G401.6 (cell line): ENCODE measurements around the gene GGT5.
"Not testable (repeated sequence)": the region's sequence is repeated elsewhere in the genome, so short reads cannot be mapped to it uniquely, and the experiment has no call there.

ENCODE experiments used
- FAIRE-seq: peaks from 2 replicates; lab custom pipeline; 2012; peaks lifted over from hg19 to GRCh38; lab: Jason Lieb, UNC

GGT5 gene, protein sequence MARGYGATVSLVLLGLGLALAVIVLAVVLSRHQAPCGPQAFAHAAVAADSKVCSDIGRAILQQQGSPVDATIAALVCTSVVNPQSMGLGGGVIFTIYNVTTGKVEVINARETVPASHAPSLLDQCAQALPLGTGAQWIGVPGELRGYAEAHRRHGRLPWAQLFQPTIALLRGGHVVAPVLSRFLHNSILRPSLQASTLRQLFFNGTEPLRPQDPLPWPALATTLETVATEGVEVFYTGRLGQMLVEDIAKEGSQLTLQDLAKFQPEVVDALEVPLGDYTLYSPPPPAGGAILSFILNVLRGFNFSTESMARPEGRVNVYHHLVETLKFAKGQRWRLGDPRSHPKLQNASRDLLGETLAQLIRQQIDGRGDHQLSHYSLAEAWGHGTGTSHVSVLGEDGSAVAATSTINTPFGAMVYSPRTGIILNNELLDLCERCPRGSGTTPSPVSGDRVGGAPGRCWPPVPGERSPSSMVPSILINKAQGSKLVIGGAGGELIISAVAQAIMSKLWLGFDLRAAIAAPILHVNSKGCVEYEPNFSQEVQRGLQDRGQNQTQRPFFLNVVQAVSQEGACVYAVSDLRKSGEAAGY

GRCh38 chr22:24245030-24245431 lies at the start of gene GGT5:
Gene GGT5, minus strand, starts transcription at chr22:24245082. Its CDS starts 357 bp downstream, at chr22:24244725.
- not testable (repeated sequence) for FAIRE-seq

GRCh38 chr22:24292202-24292830 lies 47.4 kb upstream of the GGT5 start:
- FAIRE-seq = not testable (repeated sequence)

- no peak for FAIRE-seq
These were observed 46.8 kb upstream of the GGT5 start for GRCh38 chr22:24291515-24292201.

DNA sequence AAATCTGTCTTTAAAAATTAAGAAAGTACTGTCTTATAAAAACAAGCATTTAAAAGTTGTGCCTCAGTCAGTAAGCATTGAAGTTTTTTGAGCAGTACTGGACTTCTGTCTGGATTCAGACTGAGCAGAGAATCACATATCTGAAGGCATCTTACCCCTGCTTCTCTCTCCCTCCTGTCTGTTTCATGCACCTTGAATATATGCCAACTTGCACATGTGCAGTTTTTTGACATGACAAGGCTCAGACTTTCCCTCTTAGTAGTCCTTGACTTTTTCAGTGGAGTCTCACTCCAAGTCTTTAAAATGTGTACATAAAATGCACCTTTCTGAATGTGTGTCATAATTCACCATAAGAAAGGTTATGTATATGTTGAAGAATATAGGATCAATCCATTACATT lies 45.6 kb upstream of the GGT5 start:
- no peak for FAIRE-seq

GRCh38 chr22:24289741-24290163 lies 44.9 kb upstream of the GGT5 start:
- no peak for FAIRE-seq

DNA sequence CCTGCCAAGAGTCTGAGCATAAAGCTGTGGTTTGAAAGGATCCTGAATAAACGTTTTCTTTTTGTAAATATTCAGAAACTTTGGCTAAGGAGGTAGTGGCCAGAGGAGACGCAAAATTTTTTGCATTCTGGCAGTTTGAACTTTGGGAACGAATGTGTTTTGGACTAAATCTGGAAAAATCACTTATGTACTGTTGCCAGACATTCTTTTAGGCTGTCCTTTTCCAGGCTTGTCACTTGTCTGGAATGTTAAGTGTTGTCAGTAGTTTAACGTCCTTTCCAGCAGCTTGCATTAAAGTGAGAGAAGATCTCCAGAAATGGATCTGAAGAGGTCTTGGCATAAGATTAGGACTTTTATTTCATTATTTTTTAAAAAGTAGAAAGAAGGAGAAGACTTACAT lies 44.2 kb upstream of the GGT5 start:
- no peak for FAIRE-seq

GRCh38 chr22:24287801-24288200 lies 42.9 kb upstream of the GGT5 start:
- FAIRE-seq = not testable (repeated sequence)

DNA sequence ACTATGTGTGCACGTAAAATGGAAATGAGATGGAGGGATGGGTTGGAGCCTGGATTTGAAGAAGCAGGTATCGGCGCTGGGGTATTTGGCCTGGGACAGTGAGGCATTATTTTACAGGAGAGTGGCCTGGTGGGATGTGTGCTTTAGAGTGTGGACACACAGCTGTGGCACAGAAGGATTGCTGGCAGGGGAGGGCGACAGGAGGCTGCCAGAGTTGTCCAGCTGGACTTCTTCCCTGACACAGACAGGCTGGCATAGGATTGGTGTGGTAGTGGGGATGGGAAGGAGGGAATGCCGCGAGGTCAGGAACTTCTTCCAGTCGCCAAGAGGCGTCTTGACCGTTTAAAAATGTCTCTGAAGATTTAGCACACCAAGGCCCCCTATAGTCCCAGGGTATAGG lies 42.3 kb upstream of the GGT5 start:
- FAIRE-seq = not testable (repeated sequence)

DNA sequence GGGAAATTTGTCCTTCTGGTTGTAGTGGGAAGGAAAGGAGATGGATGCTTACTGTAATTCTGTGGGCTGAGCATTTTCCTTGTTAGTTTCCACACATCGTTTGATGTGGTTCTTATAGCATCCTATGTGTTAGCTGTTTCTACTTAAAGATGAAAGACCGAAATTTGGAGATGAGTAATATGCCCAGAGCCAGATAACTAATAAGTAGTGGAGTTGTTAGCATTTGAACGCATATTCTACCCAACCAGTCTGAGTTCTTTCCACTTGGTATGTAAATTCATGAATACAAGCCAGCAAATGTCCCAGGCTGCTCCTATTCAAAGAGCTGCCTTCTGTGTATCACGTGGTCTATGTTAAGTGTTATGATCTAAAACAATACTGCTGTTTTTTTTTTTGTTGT lies 40.4 kb upstream of the GGT5 start:
- FAIRE-seq = no peak

DNA sequence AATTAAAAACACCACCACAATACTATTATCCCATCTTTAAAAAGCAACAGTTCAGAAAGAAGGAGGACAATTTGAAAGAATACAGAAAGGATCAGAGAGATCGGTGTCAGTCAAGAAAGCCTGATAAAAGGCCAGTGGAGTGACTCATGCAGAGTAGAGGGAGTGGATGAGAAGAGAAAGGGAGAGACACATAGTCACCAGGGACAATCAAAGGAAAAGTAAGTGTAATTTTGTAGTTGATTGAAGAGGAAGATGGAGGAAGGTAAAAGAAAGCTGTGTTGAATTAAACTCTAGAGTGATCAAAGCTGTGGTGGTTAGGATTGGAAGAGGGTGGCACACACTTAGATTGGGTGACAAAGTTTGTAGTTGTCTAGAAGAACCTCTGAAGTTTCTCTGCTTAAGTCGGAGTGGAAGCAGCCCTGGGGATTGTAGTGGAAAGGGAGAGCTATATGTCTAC lies 39.9 kb upstream of the GGT5 start:
- FAIRE-seq = no peak

- no peak for FAIRE-seq
These were observed 37.5 kb upstream of the GGT5 start for GRCh38 chr22:24282401-24282800.

DNA sequence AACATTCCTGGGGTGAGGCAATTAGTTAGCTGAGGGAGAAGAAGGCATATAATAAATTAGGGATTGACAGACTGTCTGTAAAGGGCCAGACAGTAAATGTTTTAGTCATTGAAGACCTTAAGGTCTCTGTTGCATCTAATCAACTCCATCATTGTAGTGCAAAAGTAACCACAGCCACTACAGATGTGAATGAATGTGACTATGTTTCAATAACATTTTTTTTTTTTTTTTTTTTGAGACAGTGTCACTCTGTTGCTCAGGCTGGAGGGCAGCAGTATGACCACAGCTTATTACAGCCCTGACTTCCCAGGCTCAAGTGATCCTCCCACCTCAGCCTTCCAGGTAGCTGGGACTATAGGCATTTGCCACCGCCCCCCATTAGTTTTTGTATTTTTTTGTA lies 35.5 kb upstream of the GGT5 start:
- not testable (repeated sequence) for FAIRE-seq

GRCh38 chr22:24274696-24275405 lies 30.0 kb upstream of the GGT5 start:
- not testable (repeated sequence) for FAIRE-seq

GRCh38 chr22:24273906-24274305 lies 29.0 kb upstream of the GGT5 start:
- not testable (repeated sequence) for FAIRE-seq

- FAIRE-seq = not testable (repeated sequence)
These were observed 28.1 kb upstream of the GGT5 start for GRCh38 chr22:24273031-24273430.

DNA sequence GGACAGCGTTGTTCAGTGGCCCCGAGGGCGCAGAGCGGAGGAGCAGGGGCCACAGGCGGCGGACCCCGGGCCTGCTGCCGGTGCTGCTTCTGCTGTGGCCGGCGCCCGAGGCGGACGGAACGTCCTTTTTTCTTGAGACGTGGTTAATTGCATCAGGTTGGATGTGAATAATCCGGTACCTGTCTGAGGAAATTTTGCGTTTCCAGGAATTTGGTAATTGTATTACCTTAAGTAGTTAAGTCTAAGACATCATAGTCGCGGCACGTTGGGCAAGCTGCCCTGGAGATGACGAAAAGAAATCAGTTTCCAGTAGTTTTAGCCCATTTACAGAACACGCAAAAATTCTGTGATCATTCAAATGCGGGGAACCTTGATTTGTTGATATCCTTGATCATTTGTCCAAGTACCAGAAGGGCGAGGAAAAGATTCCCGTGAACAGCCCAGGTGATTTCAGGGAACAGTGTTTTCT lies 26.5 kb upstream of the GGT5 start:
- no peak for FAIRE-seq

DNA sequence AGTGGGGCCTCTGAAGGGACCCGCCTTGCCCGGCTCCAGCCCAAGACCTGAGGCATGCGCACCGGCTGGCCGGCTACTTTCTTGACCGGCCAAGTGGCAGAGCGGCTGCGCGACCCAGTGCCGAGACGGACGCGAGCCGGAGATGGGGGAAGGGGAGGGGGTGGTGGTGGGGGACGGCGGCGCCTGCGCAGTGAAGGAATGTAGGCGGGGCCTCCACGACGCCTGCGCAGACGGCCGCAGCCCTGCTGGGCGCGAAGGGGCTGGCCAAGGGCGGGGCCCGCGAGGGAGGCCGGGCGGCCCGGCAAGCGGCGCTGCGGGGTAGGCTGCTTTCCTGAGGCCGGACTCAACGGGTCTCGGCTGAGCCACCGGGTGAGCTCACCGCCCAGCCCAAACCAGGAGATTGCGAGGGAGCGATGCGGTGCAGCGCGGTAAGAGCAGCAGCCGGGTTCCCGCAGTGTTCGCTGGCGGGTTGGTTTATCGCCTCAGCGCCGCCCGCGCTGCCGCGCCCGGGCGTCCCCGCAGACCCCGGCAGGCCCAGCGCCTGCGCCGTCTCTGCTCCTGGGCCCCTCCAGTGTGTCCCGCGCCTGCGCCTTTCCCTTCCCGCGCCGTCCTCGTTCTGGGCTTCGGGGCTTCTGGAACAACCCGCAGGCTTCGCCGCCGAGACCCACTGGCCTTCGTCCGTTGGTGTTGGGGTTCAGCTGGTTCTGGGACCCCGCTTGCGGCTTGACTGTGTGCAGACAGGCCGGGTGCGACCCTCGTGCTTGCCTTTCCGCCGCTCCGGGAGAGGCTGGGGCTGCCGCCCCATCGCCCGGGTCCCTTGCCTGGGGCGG lies 25.9 kb upstream of the GGT5 start, which contains the start of gene SPECC1L:
Gene SPECC1L, plus strand, starts transcription at position 276 of the 830 bp plus-strand sequence. CDS start 31,401 bp downstream, outside the sequence.
- FAIRE-seq = no peak

DNA sequence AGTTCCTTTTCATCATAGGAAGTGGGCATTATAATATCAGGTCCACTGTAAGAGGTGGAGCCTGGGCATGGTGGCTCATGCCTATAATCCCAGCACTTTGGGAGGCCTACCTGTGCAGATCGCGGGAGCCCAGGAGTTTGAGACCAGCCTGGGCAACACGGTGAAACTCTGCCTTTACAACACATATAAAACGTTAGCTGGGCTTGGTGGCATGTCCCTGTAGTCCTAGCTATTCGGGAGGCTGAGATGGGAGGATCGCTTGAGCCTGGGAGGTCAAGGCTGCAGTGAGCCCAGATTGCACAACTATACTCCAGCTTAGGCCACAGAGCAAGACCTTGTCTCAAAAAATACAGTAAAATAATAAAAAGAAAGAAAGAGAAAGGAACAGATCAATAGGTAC lies 21.6 kb upstream of the GGT5 start:
- not testable (repeated sequence) for FAIRE-seq

DNA sequence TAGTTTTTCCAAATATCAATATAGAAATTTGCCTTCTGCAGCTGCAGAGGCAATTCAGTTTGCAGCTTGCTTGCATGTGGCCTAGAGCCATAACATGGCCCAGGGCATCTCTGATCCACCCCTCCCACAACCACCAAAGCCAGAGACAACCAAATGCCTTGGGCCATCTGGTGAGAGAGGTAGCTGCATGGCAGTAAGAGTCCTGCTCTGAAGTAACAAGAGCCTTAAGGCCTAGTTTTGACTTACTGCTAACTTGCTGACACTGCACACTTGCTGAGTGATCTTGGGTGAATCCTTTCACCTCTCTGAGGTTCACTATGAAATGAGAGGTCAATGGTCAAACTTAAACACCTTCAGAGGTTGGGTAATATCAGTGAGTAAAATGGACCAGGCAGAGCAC lies 20.9 kb upstream of the GGT5 start:
- FAIRE-seq = no peak

GRCh38 chr22:24264329-24264896 lies 19.5 kb upstream of the GGT5 start:
- FAIRE-seq = not testable (repeated sequence)
